WTC11 (cell line): ENCODE measurements around the gene SLC48A1. TPM values are rescaled to one million over a fixed set of nuclear protein-coding genes. Genes with fewer than 3 reads are reported as not detected.

Experiments used
- ATAC-seq: fragments of 200-7000 bp; cut with Tn5 transposase; 2 replicates; pipeline ENCODE4 v1.10.0; 2021; ENCODE audit warnings: mild to moderate bottlenecking, moderate library complexity
- CTCF ChIA-PET: fragments of 300-600 bp; sonication (Branson Sonifier 250); formaldehyde crosslinking; loops from one replicate; lab custom pipeline; 2021; ENCODE audit warnings: antibody characterized with exemption; lab: Charles Lee
- POLR2A ChIA-PET: fragments of 350-600 bp; sonication (Branson Sonifier 250); formaldehyde crosslinking; loops from one replicate; lab custom pipeline; 2021; ENCODE audit warnings: antibody characterized with exemption; lab: Charles Lee
- DNase-seq: peaks from one replicate; pipeline ENCODE4 v3.0.0; 2021; ENCODE audit warnings: low spot score
- H3K27ac Mint-ChIP-seq: 2 replicates; pipeline ENCODE4 v1.8.0; 2021; ENCODE audit warnings: mixed read lengths
- H3K27me3 Mint-ChIP-seq: 2 replicates; pipeline ENCODE4 v1.8.0; 2021; ENCODE audit warnings: low read depth, mild to moderate bottlenecking, moderate library complexity, mixed read lengths
- H3K36me3 Mint-ChIP-seq: 2 replicates; pipeline ENCODE4 v1.8.0; 2021; ENCODE audit warnings: mixed read lengths
- H3K4me1 Mint-ChIP-seq: 2 replicates; pipeline ENCODE4 v1.8.0; 2022; ENCODE audit warnings: mixed read lengths
- H3K4me3 Mint-ChIP-seq: 2 replicates; pipeline ENCODE4 v1.8.0; 2021; ENCODE audit warnings: mild to moderate bottlenecking, moderate library complexity, mixed read lengths
- H3K9me3 Mint-ChIP-seq: 2 replicates; pipeline ENCODE4 v1.8.0; 2021; ENCODE audit warnings: mixed read lengths
- ATF6 ChIP-seq: sonication (generic); formaldehyde crosslinking; IDR thresholded peaks from 2 replicates; pipeline ENCODE4 v1.8.1; 2023; ENCODE audit warnings: mild to moderate bottlenecking, missing genetic modification reagents
- CREB1 ChIP-seq: sonication (generic); formaldehyde crosslinking; IDR thresholded peaks from 2 replicates; pipeline ENCODE4 v1.8.0; 2023; ENCODE audit warnings: mild to moderate bottlenecking, missing genetic modification reagents
- EMX1 ChIP-seq: fragments of 250-450 bp; sonication (Bioruptor Pico); IDR thresholded peaks from 2 replicates; pipeline ENCODE4 v1.8.0; 2021; ENCODE audit warnings: mild to moderate bottlenecking
- ERG ChIP-seq: fragments of 250-450 bp; sonication (Bioruptor Pico); IDR thresholded peaks from 2 replicates; pipeline ENCODE4 v1.8.0; 2021; ENCODE audit warnings: mild to moderate bottlenecking
- ETV6 ChIP-seq: sonication (generic); formaldehyde crosslinking; IDR thresholded peaks from 2 replicates; pipeline ENCODE4 v1.8.1; 2022; ENCODE audit warnings: mild to moderate bottlenecking, missing genetic modification reagents
- FOXJ3 ChIP-seq: sonication (generic); formaldehyde crosslinking; IDR thresholded peaks from 2 replicates; pipeline ENCODE4 v1.9.0; 2021; ENCODE audit warnings: missing genetic modification reagents, mild to moderate bottlenecking, borderline replicate concordance
- IRF2 ChIP-seq: sonication (generic); formaldehyde crosslinking; IDR thresholded peaks from 2 replicates; pipeline ENCODE4 v1.8.0; 2022; ENCODE audit warnings: low read depth, missing genetic modification reagents, borderline replicate concordance
- NFYB ChIP-seq: sonication (generic); formaldehyde crosslinking; conservative IDR thresholded peaks from 2 replicates; pipeline ENCODE4 v1.8.0; 2022; ENCODE audit warnings: low read depth, missing genetic modification reagents
- NR2C2 ChIP-seq: sonication (generic); formaldehyde crosslinking; IDR thresholded peaks from 2 replicates; pipeline ENCODE4 v1.8.0; 2022; ENCODE audit warnings: mild to moderate bottlenecking, missing genetic modification reagents
- PREB ChIP-seq: sonication (generic); formaldehyde crosslinking; IDR thresholded peaks from 2 replicates; pipeline ENCODE4 v1.8.1; 2022; ENCODE audit warnings: mild to moderate bottlenecking, missing genetic modification reagents, moderate library complexity, borderline replicate concordance
- PRRX2 ChIP-seq: fragments of 250-450 bp; sonication (Bioruptor Pico); IDR thresholded peaks from 2 replicates; pipeline ENCODE4 v1.8.0; 2021; ENCODE audit warnings: mild to moderate bottlenecking
- RELA ChIP-seq: sonication (generic); formaldehyde crosslinking; IDR thresholded peaks from 2 replicates; pipeline ENCODE4 v1.8.1; 2022; ENCODE audit warnings: missing genetic modification reagents, mild to moderate bottlenecking, borderline replicate concordance
- SMAD4 ChIP-seq: sonication (generic); formaldehyde crosslinking; IDR thresholded peaks from 2 replicates; pipeline ENCODE4 v1.8.0; 2022; ENCODE audit warnings: mild to moderate bottlenecking, missing genetic modification reagents
- ZNF263 ChIP-seq: sonication (generic); formaldehyde crosslinking; IDR thresholded peaks from 2 replicates; pipeline ENCODE4 v1.8.1; 2022; ENCODE audit warnings: low read depth, mild to moderate bottlenecking, moderate library complexity, missing genetic modification reagents
- ZNF416 ChIP-seq: fragments of 250-450 bp; sonication (Bioruptor Pico); IDR thresholded peaks from 2 replicates; pipeline ENCODE4 v1.9.0; 2021; ENCODE audit warnings: mild to moderate bottlenecking, inconsistent platforms
- ZSCAN18 ChIP-seq: fragments of 250-450 bp; sonication (Bioruptor Pico); IDR thresholded peaks from 2 replicates; pipeline ENCODE4 v2.1.2; 2022; ENCODE audit warnings: mild to moderate bottlenecking, moderate library complexity
- total RNA-seq: library from RNA; stranded (reverse); gene quantifications from 3 replicates; pipeline ENCODE4 v1.2.3, GENCODE V29; 2021
- TF ChIP-seq, protein P1 (sequence below): sonication (generic); formaldehyde crosslinking; conservative IDR thresholded peaks from 2 replicates; pipeline ENCODE4 v1.8.1; 2022; ENCODE audit warnings: mild to moderate bottlenecking, missing genetic modification reagents
- TF ChIP-seq, protein P2 (sequence below): fragments of 250-450 bp; sonication (Bioruptor Pico); conservative IDR thresholded peaks from 2 replicates; pipeline ENCODE4 v1.9.0; 2021; ENCODE audit warnings: mild to moderate bottlenecking
- TF ChIP-seq, protein P3 (sequence below): sonication (generic); formaldehyde crosslinking; IDR thresholded peaks from 2 replicates; pipeline ENCODE4 v1.8.1; 2023; ENCODE audit warnings: mild to moderate bottlenecking, missing genetic modification reagents, borderline replicate concordance
- TF ChIP-seq, protein P4 (sequence below): sonication (generic); formaldehyde crosslinking; IDR thresholded peaks from 2 replicates; pipeline ENCODE4 v1.8.1; 2023; ENCODE audit warnings: mild to moderate bottlenecking, missing genetic modification reagents, moderate library complexity

Gene SLC48A1
- total RNA-seq, 1 experiment from 2014 or later: 13.8 TPM

DNA sequence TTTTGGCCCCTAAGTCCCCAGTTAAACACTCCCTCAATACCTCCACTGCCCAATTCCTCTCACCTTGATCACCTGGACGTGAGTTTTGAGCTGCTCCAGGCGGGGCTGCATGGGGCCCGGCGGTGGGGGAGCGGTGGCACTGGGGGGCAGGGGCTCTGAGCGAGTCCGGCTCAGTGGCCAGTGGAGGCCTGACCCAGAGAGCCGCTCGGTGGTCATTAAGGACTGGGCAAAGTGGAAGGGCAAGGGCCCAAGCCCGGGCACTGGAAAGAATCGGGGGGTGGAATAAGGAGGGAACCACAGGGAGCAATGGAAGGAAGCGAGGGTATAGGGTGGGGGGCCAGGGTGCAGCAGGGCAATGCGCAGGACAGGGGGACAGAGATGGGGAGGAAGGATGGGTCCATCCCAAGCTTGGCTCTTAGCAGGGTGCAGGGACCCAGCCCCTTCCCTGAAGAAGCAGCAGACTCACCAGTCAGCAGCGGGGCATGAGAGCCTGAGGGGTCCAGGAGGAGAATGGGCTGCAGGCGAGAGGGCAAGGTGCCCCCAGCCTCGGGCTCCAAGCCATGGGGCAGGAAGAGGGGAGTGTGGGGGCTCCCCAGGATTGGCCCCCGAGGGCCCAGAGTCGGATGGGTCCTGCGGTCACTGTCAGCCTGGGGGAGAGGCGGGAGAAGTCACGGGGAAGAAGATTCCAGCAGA lies 22.2 kb downstream of the SLC48A1 start:
- TF ChIP-seq NFYB: no peak
- TF ChIP-seq PREB: no peak
- TF ChIP-seq ZSCAN18 (CRISPR knock-in tag): no peak
- no peak for TF ChIP-seq FOXJ3 (CRISPR knock-in tag)
- TF ChIP-seq, all 79 proteins: peak for 0
- peaks cover 12% of the 10 kb centered on the region for H3K4me1 Mint-ChIP-seq
- no peaks in the 10 kb centered on the region for H3K27me3 Mint-ChIP-seq
- H3K27ac Mint-ChIP-seq: no peak overlapping the region
- H3K36me3 Mint-ChIP-seq: peaks cover 22% of the 10 kb centered on the region
- POLR2A ChIA-PET: no interaction called here
- DNase-seq: no peak
- no peak for ATAC-seq
- CTCF ChIA-PET: interaction anchor here (0.9 to 14.9 kb wide), 4 partner anchors 9 to 41 kb away, joined by 3 to 408 read pairs (median 65); no protein-coding TSS in a partner anchor
- H3K4me3 Mint-ChIP-seq: no peak overlapping the region
- H3K9me3 Mint-ChIP-seq: no peaks in the 10 kb centered on the region

DNA sequence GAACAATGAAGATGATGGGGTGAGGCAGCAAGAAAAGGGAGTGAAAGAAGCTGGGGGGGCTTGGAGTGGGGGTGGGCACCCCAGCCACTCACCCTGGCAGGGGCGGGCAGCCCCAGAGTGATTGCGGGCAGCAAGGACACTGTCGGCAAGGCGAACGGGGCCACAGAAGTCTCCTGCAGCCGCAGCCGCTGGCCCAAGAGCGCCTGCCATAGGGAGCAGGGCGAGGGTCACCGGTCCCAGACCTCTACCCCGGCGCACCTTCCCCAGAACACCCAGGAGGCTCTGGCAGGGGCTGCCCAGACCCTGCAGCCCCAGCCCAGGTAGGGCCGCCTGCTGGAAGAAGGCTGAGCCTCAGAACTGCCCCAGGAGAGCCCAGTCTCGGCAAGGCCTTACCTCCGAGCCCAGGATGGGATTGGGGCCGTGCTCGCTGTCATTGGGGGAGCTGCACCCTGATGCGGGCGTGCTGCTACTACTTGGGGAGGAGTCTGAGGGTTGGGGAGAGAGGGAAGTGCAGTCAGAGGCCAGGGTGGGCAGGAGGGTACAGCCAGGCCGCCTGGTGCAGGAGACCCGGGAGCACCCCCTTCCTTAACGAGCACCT lies 22.9 kb downstream of the SLC48A1 start:
- POLR2A ChIA-PET: interaction anchor here (0.7 kb wide), 1 partner anchor 12 kb away, joined by 3 read pairs; no protein-coding TSS in a partner anchor
- ATAC-seq (no peak), DNase-seq (no peak)
- Mint-ChIP-seq H3K27ac (no peak overlapping the region), H3K4me1 (peaks cover 14% of the 10 kb centered on the region), H3K9me3 (no peaks in the 10 kb centered on the region), H3K27me3 (no peaks in the 10 kb centered on the region), H3K4me3 (no peak overlapping the region), H3K36me3 (peaks cover 19% of the 10 kb centered on the region)
- CTCF ChIA-PET: interaction anchor here (1.3 to 14.9 kb wide), 5 partner anchors 14 to 192 kb away, joined by 3 to 408 read pairs (median 49); no protein-coding TSS in a partner anchor
- TF ChIP-seq CREB1 (CRISPR knock-in tag) (no peak), EMX1 (CRISPR knock-in tag) (no peak), ZNF263 (CRISPR knock-in tag) (no peak), ATF6 (CRISPR knock-in tag) (no peak), IRF2 (CRISPR knock-in tag) (no peak), SMAD4 (no peak), NR2C2 (CRISPR knock-in tag) (no peak), ERG (no peak), RELA (no peak), ETV6 (no peak), PRRX2 (CRISPR knock-in tag) (no peak), ZNF416 (CRISPR knock-in tag) (no peak)
- TF ChIP-seq, protein P1, sequence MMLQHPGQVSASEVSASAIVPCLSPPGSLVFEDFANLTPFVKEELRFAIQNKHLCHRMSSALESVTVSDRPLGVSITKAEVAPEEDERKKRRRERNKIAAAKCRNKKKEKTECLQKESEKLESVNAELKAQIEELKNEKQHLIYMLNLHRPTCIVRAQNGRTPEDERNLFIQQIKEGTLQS (CRISPR knock-in tag): no peak
- TF ChIP-seq, protein P2, sequence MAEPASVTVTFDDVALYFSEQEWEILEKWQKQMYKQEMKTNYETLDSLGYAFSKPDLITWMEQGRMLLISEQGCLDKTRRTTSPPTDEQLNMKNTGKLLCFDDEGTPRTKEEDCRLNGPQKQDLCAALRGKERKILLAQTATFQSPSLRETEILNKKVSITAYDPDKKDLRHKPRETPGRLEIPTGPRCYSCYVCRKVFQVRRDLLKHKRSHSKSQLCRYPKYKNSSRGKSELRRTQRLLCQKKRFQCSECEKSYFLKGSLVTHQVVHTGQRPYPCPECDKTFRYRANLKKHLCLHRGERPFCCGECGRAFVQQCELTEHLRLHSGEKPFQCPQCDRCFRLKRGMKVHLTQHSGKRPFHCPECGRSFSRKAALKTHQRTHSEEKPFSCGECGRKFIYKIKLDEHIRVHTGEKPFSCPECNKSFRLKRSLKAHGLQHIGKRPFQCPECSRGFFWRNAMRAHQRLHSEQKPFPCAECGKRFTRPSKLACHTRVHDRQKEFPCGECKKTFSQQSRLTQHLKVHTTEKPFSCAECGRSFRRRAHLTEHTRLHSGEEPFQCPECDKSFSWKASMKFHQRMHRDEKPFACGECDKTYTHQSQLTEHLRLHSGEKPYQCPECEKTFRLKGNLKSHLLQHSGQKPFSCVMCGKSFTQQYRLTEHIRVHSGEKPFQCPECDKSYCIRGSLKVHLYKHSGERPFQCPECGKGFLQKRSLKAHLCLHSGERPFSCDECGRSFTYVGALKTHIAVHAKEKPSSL (CRISPR knock-in tag): no peak
- TF ChIP-seq, protein P3, sequence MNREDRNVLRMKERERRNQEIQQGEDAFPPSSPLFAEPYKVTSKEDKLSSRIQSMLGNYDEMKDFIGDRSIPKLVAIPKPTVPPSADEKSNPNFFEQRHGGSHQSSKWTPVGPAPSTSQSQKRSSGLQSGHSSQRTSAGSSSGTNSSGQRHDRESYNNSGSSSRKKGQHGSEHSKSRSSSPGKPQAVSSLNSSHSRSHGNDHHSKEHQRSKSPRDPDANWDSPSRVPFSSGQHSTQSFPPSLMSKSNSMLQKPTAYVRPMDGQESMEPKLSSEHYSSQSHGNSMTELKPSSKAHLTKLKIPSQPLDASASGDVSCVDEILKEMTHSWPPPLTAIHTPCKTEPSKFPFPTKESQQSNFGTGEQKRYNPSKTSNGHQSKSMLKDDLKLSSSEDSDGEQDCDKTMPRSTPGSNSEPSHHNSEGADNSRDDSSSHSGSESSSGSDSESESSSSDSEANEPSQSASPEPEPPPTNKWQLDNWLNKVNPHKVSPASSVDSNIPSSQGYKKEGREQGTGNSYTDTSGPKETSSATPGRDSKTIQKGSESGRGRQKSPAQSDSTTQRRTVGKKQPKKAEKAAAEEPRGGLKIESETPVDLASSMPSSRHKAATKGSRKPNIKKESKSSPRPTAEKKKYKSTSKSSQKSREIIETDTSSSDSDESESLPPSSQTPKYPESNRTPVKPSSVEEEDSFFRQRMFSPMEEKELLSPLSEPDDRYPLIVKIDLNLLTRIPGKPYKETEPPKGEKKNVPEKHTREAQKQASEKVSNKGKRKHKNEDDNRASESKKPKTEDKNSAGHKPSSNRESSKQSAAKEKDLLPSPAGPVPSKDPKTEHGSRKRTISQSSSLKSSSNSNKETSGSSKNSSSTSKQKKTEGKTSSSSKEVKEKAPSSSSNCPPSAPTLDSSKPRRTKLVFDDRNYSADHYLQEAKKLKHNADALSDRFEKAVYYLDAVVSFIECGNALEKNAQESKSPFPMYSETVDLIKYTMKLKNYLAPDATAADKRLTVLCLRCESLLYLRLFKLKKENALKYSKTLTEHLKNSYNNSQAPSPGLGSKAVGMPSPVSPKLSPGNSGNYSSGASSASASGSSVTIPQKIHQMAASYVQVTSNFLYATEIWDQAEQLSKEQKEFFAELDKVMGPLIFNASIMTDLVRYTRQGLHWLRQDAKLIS (CRISPR knock-in tag): no peak
- TF ChIP-seq, protein P4, sequence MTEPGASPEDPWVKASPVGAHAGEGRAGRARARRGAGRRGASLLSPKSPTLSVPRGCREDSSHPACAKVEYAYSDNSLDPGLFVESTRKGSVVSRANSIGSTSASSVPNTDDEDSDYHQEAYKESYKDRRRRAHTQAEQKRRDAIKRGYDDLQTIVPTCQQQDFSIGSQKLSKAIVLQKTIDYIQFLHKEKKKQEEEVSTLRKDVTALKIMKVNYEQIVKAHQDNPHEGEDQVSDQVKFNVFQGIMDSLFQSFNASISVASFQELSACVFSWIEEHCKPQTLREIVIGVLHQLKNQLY (CRISPR knock-in tag): no peak
